Activated CD8-positive, alpha-beta T cell treated with anti-CD3 and anti-CD28 coated beads for 36 hours (primary cell): ENCODE data around the gene SAMD8. TPM values are rescaled to one million over a fixed set of nuclear protein-coding genes. Genes with fewer than 3 reads are reported as not detected.
"Not testable (repeated sequence)": the region's sequence is repeated elsewhere in the genome, so short reads cannot be mapped to it uniquely, and the experiment has no call there.

ENCODE experiments used
- ATAC-seq: fragments of 200-7000 bp; cut with Tn5 transposase; one replicate; pipeline ENCODE4 v1.10.0; 2021; ENCODE audit warnings: mild to moderate bottlenecking, moderate library complexity
- CTCF ChIA-PET: fragments of 350-600 bp; sonication (Branson Sonifier 250); formaldehyde crosslinking; loops from one replicate; lab custom pipeline; 2021; ENCODE audit warnings: antibody characterized with exemption; lab: Charles Lee
- POLR2A ChIA-PET: fragments of 350-600 bp; sonication (Branson Sonifier 250); formaldehyde crosslinking; loops from one replicate; lab custom pipeline; 2021; ENCODE audit warnings: antibody characterized with exemption; lab: Charles Lee
- DNase-seq: peaks from one replicate; pipeline ENCODE4 v3.0.0-alpha.2; 2020
- H3K27ac Mint-ChIP-seq: one replicate; pipeline ENCODE4 v1.8.0; 2021; ENCODE audit warnings: mild to moderate bottlenecking, mixed read lengths
- H3K27me3 Mint-ChIP-seq: one replicate; pipeline ENCODE4 v1.8.0; 2021; ENCODE audit warnings: mixed read lengths
- H3K36me3 Mint-ChIP-seq: one replicate; pipeline ENCODE4 v1.8.0; 2021; ENCODE audit warnings: low read depth, mixed read lengths
- H3K4me1 Mint-ChIP-seq: one replicate; pipeline ENCODE4 v1.8.0; 2021; ENCODE audit warnings: low read depth, mixed read lengths
- H3K4me3 Mint-ChIP-seq: one replicate; pipeline ENCODE4 v1.8.0; 2021; ENCODE audit warnings: mild to moderate bottlenecking, moderate library complexity, mixed read lengths
- H3K9me3 Mint-ChIP-seq: one replicate; pipeline ENCODE4 v1.8.0; 2021; ENCODE audit warnings: mixed read lengths
- CTCF ChIP-seq: fragments of 200-600 bp; IDR thresholded peaks from one replicate; pipeline ENCODE4 v1.8.0; 2022; ENCODE audit warnings: antibody characterized with exemption, mild to moderate bottlenecking
- intact Hi-C: fragments of 100-400 bp; cut with micrococcal nuclease; formaldehyde crosslinking; loops from one replicate; pipeline ENCODE4 v1.10.0; 2022
- total RNA-seq, 2 experiments: library from RNA; stranded (reverse); gene quantifications; one replicate each; pipeline ENCODE4 v1.2.3, GENCODE V29; 2021

The SAMD8 gene
- total RNA-seq, 2 experiments from 2014 or later: 21.9 to 23.7 TPM

GRCh38 chr10:75211007-75211691, 99.7 kb downstream of the SAMD8 start:
- CTCF ChIA-PET: interaction anchor here (0.8 to 8.5 kb wide), 9 partner anchors 10 to 97 kb away, joined by 3 to 57 read pairs (median 6); partner anchors contain the start of gene COMTD1
- TF ChIP-seq CTCF: no peak
- Mint-ChIP-seq H3K27ac (peak overlapping the region; percentile 100), H3K9me3 (no peaks in the 10 kb centered on the region), H3K36me3 (peaks cover 35% of the 10 kb centered on the region), H3K4me3 (peak overlapping the region; percentile 98), H3K4me1 (peaks cover 42% of the 10 kb centered on the region), H3K27me3 (no peaks in the 10 kb centered on the region)
- intact Hi-C loops: no loop called here
- POLR2A ChIA-PET: interaction anchor here (0.9 to 6.3 kb wide), 14 partner anchors 9 to 99 kb away, joined by 3 to 106 read pairs (median 6); partner anchors contain the start of genes COMTD1 and SAMD8
- peak; percentile 65 for DNase-seq
- no peak for ATAC-seq

GRCh38 chr10:75212343-75212742, 100.9 kb downstream of the SAMD8 start:
- peak overlapping the region; percentile 100 for H3K27ac Mint-ChIP-seq
- no peaks in the 10 kb centered on the region for H3K9me3 Mint-ChIP-seq
- intact Hi-C loops: no loop called here
- H3K4me1 Mint-ChIP-seq: peaks cover 49% of the 10 kb centered on the region
- ChIA-PET POLR2A (interaction anchor here (0.6 to 6.3 kb wide), 5 partner anchors 12 to 100 kb away, joined by 3 to 106 read pairs (median 15); partner anchors contain the start of genes COMTD1 and SAMD8), CTCF (interaction anchor here (0.7 to 8.5 kb wide), 6 partner anchors 12 to 743 kb away, joined by 3 to 57 read pairs (median 28); partner anchors contain the start of gene COMTD1)
- H3K36me3 Mint-ChIP-seq: peaks cover 43% of the 10 kb centered on the region
- no peak for TF ChIP-seq CTCF
- ATAC-seq (no peak), DNase-seq (no peak)
- H3K4me3 Mint-ChIP-seq: peak overlapping the region; percentile 98
- H3K27me3 Mint-ChIP-seq: no peaks in the 10 kb centered on the region

- no peak for DNase-seq
- TF ChIP-seq CTCF: no peak
- ChIA-PET CTCF (interaction anchor here (0.6 to 1.4 kb wide), 5 partner anchors 9 to 16 kb away, joined by 3 to 6 read pairs (median 3); partner anchors contain the start of genes COMTD1 and VDAC2), POLR2A (interaction anchor here (2.5 kb wide), 1 partner anchor 10 kb away, joined by 12 read pairs; no protein-coding TSS in a partner anchor)
- Mint-ChIP-seq H3K27me3 (no peaks in the 10 kb centered on the region), H3K4me3 (no peak overlapping the region), H3K4me1 (peaks cover 52% of the 10 kb centered on the region), H3K9me3 (no peaks in the 10 kb centered on the region), H3K27ac (peak overlapping the region; percentile 18), H3K36me3 (peaks cover 67% of the 10 kb centered on the region)
- intact Hi-C loops: no loop called here
- ATAC-seq: no peak
These were observed 108.8 kb downstream of the SAMD8 start for GRCh38 chr10:75220274-75220673.

GRCh38 chr10:75221492-75221891, 110.0 kb downstream of the SAMD8 start:
- Mint-ChIP-seq H3K36me3 (peaks cover 68% of the 10 kb centered on the region), H3K4me1 (peaks cover 53% of the 10 kb centered on the region), H3K27ac (peak overlapping the region; percentile 7)
- H3K9me3 Mint-ChIP-seq, ATAC-seq, DNase-seq, intact Hi-C loops, H3K4me3 Mint-ChIP-seq, H3K27me3 Mint-ChIP-seq: not testable (repeated sequence)
- POLR2A ChIA-PET: interaction anchor here (1.5 to 6.2 kb wide), 3 partner anchors 10 to 14 kb away, joined by 5 to 56 read pairs (median 7); partner anchors contain the start of genes COMTD1 and VDAC2
- CTCF ChIA-PET: interaction anchor here (1.2 to 1.5 kb wide), 2 partner anchors 11 to 33 kb away, joined by 3 read pairs; partner anchors contain the start of gene VDAC2

GRCh38 chr10:75223507-75223906, 112.1 kb downstream of the SAMD8 start:
- Mint-ChIP-seq H3K4me3 (no peak overlapping the region), H3K27ac (peak overlapping the region; percentile 69), H3K9me3 (no peaks in the 10 kb centered on the region), H3K36me3 (peaks cover 56% of the 10 kb centered on the region), H3K4me1 (peaks cover 58% of the 10 kb centered on the region), H3K27me3 (no peaks in the 10 kb centered on the region)
- ATAC-seq (no peak), DNase-seq (no peak)
- ChIA-PET POLR2A (interaction anchor here (1.1 to 6.2 kb wide), 3 partner anchors 9 to 112 kb away, joined by 3 to 56 read pairs (median 3); partner anchors contain the start of genes SAMD8 and VDAC2), CTCF (interaction anchor here (0.7 to 3.0 kb wide), 3 partner anchors 12 to 35 kb away, joined by 3 to 17 read pairs (median 4); partner anchors contain the start of genes COMTD1 and VDAC2)
- TF ChIP-seq CTCF: no peak
- intact Hi-C loops: no loop called here
